Glutamatergic neuron (in vitro differentiated cells): ENCODE results near the gene FOS. TPM values are rescaled to one million over a fixed set of nuclear protein-coding genes. Genes with fewer than 3 reads are reported as not detected.

Source experiments
- DNase-seq: peaks from one replicate; pipeline ENCODE4 v3.0.0; 2022
- H3K27ac Mint-ChIP-seq: one replicate; pipeline ENCODE4 v1.8.0; 2020; ENCODE audit warnings: mild to moderate bottlenecking, mixed read lengths, inconsistent platforms; ENCODE audit not compliant: unreplicated experiment
- H3K27me3 Mint-ChIP-seq: one replicate; pipeline ENCODE4 v1.8.0; 2020; ENCODE audit warnings: mild to moderate bottlenecking, moderate library complexity, mixed read lengths, inconsistent platforms; ENCODE audit not compliant: unreplicated experiment
- H3K36me3 Mint-ChIP-seq: one replicate; pipeline ENCODE4 v1.8.0; 2020; ENCODE audit warnings: mild to moderate bottlenecking, mixed read lengths, inconsistent platforms; ENCODE audit not compliant: unreplicated experiment
- H3K4me1 Mint-ChIP-seq: one replicate; pipeline ENCODE4 v1.8.0; 2020; ENCODE audit warnings: mild to moderate bottlenecking, low read depth, mixed read lengths, inconsistent platforms; ENCODE audit not compliant: unreplicated experiment
- H3K4me3 Mint-ChIP-seq: one replicate; pipeline ENCODE4 v1.8.0; 2020; ENCODE audit warnings: mild to moderate bottlenecking, mixed read lengths, inconsistent platforms; ENCODE audit not compliant: unreplicated experiment
- H3K9me3 Mint-ChIP-seq: one replicate; pipeline ENCODE4 v1.8.0; 2020; ENCODE audit warnings: mild to moderate bottlenecking, moderate library complexity, mixed read lengths, inconsistent platforms; ENCODE audit not compliant: unreplicated experiment
- total RNA-seq: library from RNA; stranded (reverse); fragmentation: NEBNext Ultra II Directional; extraction: Animal tissue kit (Norgen Biotek cat#: 25700); gene quantifications from one replicate; pipeline ENCODE4 v1.2.1, GENCODE V29; 2021; ENCODE audit not compliant: unreplicated experiment
- TF ChIP-seq, protein P1 (sequence below): fragments of 200-600 bp; sonication (generic); IDR thresholded peaks from one replicate; pipeline ENCODE4 v1.5.0; 2021; ENCODE audit not compliant: partially characterized antibody, unreplicated experiment

FOS gene
- total RNA-seq, 1 donor from 2014 or later: 2.9 TPM

DNA sequence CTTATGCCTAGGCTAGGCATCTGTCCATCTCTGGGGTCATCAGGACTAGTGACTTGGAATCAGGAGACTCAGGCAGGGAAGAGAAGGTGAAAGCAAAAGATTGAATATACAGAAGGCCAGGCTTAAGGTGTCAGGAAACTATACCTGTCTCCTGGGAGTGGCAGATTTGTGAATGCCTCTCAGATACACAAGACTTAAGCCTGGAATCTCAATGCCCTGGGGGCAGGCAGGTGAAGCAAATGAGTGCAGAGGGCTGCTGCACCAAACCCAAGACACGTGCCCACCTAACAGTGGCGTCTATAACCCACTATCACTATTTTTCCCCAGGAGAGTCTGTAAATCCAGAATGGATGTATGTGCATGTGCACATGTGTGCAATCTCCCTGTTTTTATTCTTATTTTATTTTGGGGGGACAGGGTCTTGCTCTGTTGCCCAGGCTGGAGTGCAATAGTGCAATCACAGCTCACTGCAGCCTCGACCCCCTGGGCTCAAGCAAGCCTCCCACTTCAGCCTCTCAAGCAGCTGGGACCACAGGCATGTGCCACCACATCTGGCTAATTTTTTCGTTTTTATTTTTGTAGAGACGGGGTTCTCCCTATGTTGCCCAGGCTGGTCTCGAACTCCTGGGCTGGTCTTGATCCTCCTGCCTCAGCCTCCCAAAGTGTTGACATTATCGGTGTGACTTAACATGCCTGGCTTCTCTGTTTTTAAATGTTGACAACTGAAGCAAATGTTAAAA is 31.9 kb upstream of the FOS start:
- Mint-ChIP-seq H3K36me3 (no peaks in the 10 kb centered on the region), H3K9me3 (peaks cover 1% of the 10 kb centered on the region), H3K4me1 (peaks cover 2% of the 10 kb centered on the region), H3K27ac (no peak overlapping the region), H3K27me3 (peaks cover 7% of the 10 kb centered on the region), H3K4me3 (no peak overlapping the region)
- no peak for DNase-seq
- TF ChIP-seq, protein P1, sequence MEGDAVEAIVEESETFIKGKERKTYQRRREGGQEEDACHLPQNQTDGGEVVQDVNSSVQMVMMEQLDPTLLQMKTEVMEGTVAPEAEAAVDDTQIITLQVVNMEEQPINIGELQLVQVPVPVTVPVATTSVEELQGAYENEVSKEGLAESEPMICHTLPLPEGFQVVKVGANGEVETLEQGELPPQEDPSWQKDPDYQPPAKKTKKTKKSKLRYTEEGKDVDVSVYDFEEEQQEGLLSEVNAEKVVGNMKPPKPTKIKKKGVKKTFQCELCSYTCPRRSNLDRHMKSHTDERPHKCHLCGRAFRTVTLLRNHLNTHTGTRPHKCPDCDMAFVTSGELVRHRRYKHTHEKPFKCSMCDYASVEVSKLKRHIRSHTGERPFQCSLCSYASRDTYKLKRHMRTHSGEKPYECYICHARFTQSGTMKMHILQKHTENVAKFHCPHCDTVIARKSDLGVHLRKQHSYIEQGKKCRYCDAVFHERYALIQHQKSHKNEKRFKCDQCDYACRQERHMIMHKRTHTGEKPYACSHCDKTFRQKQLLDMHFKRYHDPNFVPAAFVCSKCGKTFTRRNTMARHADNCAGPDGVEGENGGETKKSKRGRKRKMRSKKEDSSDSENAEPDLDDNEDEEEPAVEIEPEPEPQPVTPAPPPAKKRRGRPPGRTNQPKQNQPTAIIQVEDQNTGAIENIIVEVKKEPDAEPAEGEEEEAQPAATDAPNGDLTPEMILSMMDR: no peak

DNA sequence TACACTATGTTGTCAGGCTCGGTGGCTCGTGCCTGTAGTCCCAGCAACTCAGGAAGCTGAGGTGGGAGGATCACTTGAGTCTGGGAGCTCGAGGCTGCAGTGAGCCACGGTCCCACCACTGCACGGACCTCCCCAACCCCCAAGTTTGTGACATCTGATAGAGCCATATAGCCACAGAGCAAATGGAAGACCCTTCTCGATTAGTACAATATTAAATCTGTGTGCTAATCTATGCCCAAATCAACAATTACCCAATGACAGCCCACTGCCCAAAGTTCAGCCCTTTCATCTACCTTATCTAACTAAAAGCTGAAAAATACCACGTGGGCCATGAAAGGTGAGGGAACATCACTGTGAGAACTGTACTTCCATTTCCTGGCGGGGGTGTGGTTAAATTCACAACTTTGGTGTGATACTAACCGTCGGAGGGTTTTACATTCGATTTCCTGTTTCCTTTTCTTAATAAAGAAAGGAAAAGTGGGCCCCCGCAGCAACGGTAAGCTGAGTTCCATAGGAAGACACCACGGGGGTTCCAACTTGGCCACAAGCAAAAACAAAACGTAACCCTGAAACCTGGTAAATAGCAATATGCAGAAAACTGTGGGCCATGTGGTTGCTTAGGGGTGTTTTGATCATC is 31.2 kb upstream of the FOS start:
- DNase-seq: no peak
- Mint-ChIP-seq H3K4me3 (no peak overlapping the region), H3K9me3 (peaks cover 4% of the 10 kb centered on the region), H3K36me3 (no peaks in the 10 kb centered on the region), H3K27ac (no peak overlapping the region), H3K4me1 (peaks cover 2% of the 10 kb centered on the region), H3K27me3 (peaks cover 7% of the 10 kb centered on the region)
- TF ChIP-seq, protein P1: no peak

DNA sequence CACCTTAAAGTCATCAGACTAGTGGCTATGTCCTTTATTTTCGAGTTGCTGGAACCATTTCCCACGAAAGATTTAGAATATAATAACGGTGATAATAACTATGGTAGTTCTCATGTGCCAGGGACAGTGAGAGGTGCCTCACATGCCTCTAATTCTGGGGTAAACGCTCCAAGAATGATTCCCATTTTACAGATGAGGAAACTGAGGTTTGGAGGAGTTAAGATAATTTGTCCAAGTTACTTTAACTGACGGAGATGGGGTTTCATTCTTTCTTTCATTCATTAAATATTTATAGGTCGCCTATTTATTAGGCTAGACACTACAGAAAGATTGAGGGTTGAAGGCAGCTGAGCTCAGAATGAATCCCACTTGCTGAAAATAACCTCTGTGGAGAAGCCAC is 30.7 kb upstream of the FOS start:
- peaks cover 7% of the 10 kb centered on the region for H3K27me3 Mint-ChIP-seq
- no peak for DNase-seq
- TF ChIP-seq, protein P1: no peak
- no peak overlapping the region for H3K27ac Mint-ChIP-seq
- H3K36me3 Mint-ChIP-seq: no peaks in the 10 kb centered on the region
- peaks cover 4% of the 10 kb centered on the region for H3K9me3 Mint-ChIP-seq
- H3K4me3 Mint-ChIP-seq: no peak overlapping the region
- H3K4me1 Mint-ChIP-seq: peaks cover 2% of the 10 kb centered on the region

DNA sequence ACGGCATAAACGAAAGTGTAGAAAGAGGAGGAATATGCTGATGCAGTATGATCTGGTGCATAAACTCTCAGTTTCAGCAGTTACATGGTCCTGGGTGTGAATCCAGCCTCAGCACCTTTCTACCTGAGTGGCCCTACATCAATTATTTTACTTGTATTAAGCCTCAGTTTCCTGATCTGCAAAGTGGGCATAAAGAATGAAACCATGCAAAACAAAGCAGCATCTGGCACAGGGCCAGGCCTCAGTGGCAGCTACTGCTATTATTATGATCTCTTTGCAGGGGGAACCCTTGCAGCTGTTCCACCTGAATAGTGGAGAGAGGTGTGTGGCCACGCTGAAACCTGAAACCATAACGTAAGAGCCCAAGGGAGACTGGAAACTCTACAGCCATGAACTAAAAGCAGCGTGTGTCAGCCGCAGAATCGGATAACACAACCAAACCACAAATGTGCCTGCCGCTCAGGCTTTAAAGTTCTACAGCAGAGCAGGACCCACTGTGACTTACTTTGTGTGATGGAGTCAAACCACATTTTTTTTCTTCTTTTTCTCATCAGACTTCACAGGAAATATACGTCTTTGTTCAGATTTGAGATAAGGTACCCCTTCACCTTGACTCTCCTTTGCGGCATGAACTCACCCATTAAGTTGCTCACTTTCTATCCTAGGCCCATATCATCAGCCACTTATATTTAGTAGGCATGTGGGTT is 29.2 kb upstream of the FOS start:
- Mint-ChIP-seq H3K9me3 (peaks cover 4% of the 10 kb centered on the region), H3K36me3 (no peaks in the 10 kb centered on the region), H3K4me1 (peaks cover 2% of the 10 kb centered on the region), H3K27ac (no peak overlapping the region), H3K27me3 (peaks cover 7% of the 10 kb centered on the region), H3K4me3 (no peak overlapping the region)
- TF ChIP-seq, protein P1: no peak
- no peak for DNase-seq
